OCI-LY3 (cell line): Measurements from ENCODE around the gene HDAC4.

Experiments used
- H2AFZ ChIP-seq: fragments of 200-600, 300-600 bp; shearing (Covaris generic); 2 replicates; pipeline ENCODE4 v1.6.0; 2014; ENCODE audit warnings: antibody characterized with exemption, low read depth, low read length
- H3K27ac ChIP-seq: fragments of 200-600, 300-600 bp; sonication (generic); 2 replicates; pipeline ENCODE4 v1.5.1; 2014; ENCODE audit warnings: mild to moderate bottlenecking, low read length, moderate library complexity, mixed read lengths
- H3K27me3 ChIP-seq: fragments of 200-600, 300-600 bp; sonication (generic); 2 replicates; pipeline ENCODE4 v1.6.1; 2014; ENCODE audit warnings: low read depth, low read length, mixed read lengths
- H3K36me3 ChIP-seq: fragments of 200-600, 300-600 bp; sonication (generic); replicated peaks from 2 replicates; pipeline ENCODE3; 2014; ENCODE audit warnings: low read depth, low read length, mixed read lengths
- H3K4me1 ChIP-seq: fragments of 300-600, 200-600 bp; sonication (generic); 2 replicates; pipeline ENCODE4 v1.6.1; 2014; ENCODE audit warnings: low read length, mixed read lengths
- H3K4me2 ChIP-seq: fragments of 200-600, 300-600 bp; sonication (generic); 2 replicates; pipeline ENCODE4 v1.6.1; 2014; ENCODE audit warnings: low read length, mixed read lengths
- H3K4me3 ChIP-seq: fragments of 300-600, 200-600 bp; sonication (generic); 2 replicates; pipeline ENCODE4 v1.5.1; 2014; ENCODE audit warnings: antibody characterized with exemption, mild to moderate bottlenecking, low read length, moderate library complexity
- H3K79me2 ChIP-seq: fragments of 300-600, 200-600 bp; shearing (Covaris generic); 2 replicates; pipeline ENCODE4 v1.6.1; 2014; ENCODE audit warnings: mild to moderate bottlenecking, low read length, mixed read lengths
- H3K9ac ChIP-seq: fragments of 300-600, 200-600 bp; shearing (Covaris generic); 2 replicates; pipeline ENCODE4 v1.6.0; 2014; ENCODE audit warnings: mild to moderate bottlenecking, low read length, moderate library complexity
- H3K9me3 ChIP-seq: fragments of 200-600, 300-600 bp; shearing (Covaris generic); 2 replicates; pipeline ENCODE4 v1.6.1; 2014; ENCODE audit warnings: low read length, mixed read lengths; ENCODE audit not compliant: insufficient read depth
- H4K20me1 ChIP-seq: fragments of 200-600, 300-600 bp; sonication (generic); 2 replicates; pipeline ENCODE4 v1.6.1; 2016; ENCODE audit warnings: low read length, mixed read lengths; ENCODE audit not compliant: insufficient read depth
- EZH2phosphoT487 ChIP-seq: fragments of 200-600 bp; shearing (Covaris generic); IDR thresholded peaks from 2 replicates; pipeline ENCODE4 v1.6.1; 2018; ENCODE audit warnings: antibody characterized with exemption, mixed run types, low read depth
- TF ChIP-seq, protein P1 (sequence below): fragments of 200-600, 300-600 bp; sonication (generic); IDR thresholded peaks from 2 replicates; pipeline ENCODE4 v1.5.1; 2014; ENCODE audit warnings: antibody characterized with exemption, low read length, low read depth

The HDAC4 gene

DNA sequence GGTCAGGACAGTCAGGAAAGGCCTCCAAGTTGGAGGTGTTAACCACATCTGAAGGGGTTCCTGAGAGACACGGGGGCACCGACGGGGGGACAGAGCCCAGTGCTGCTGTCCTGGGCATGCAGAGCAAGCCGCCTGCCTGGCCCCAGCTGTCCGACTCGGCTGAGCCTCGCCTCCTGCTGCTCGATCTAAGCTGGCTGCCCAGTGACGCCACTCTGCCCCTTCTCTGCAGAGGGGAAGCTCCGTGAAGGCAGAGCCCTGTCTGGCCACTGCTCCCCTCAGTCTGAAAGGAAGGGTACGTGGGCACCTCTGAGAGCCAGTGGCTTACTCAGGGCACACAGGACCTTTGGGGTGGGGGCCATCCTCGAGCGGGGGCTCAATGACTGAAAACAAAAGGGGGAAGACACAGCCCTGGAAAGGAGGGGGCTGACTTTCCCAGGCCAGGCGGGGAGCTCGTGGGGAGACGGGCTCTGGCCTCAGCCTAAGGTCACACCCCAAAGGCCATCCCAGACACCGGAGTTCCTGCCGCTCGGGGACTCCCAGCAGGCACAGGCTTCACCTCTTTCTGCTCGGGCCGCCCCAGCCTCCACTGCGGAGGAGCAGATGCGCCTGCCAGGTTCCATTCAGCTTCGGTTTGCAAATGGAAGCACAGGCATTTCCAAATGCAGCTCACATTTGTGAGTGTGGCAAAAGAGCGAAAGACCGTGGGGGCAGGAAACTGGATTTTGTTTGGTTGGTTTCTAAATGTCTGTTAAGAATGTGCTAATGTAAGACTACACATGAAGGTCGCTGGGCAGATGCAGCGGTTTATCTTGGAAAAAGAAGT is 136.9 kb downstream of the HDAC4 start:
- Histone ChIP-seq H3K9ac (no peak overlapping the region), H2AFZ (no peak overlapping the region), H3K4me2 (no peak overlapping the region), H3K4me3 (no peak overlapping the region), H3K79me2 (no peaks in the 10 kb centered on the region), H3K27me3 (peaks cover 16% of the 10 kb centered on the region), H3K4me1 (peaks cover 38% of the 10 kb centered on the region), H3K9me3 (no peaks in the 10 kb centered on the region), H4K20me1 (peaks cover 73% of the 10 kb centered on the region), H3K27ac (no peak overlapping the region), H3K36me3 (no peaks in the 10 kb centered on the region)
- TF ChIP-seq, protein P1, sequence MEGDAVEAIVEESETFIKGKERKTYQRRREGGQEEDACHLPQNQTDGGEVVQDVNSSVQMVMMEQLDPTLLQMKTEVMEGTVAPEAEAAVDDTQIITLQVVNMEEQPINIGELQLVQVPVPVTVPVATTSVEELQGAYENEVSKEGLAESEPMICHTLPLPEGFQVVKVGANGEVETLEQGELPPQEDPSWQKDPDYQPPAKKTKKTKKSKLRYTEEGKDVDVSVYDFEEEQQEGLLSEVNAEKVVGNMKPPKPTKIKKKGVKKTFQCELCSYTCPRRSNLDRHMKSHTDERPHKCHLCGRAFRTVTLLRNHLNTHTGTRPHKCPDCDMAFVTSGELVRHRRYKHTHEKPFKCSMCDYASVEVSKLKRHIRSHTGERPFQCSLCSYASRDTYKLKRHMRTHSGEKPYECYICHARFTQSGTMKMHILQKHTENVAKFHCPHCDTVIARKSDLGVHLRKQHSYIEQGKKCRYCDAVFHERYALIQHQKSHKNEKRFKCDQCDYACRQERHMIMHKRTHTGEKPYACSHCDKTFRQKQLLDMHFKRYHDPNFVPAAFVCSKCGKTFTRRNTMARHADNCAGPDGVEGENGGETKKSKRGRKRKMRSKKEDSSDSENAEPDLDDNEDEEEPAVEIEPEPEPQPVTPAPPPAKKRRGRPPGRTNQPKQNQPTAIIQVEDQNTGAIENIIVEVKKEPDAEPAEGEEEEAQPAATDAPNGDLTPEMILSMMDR = no peak
- no peak for TF ChIP-seq EZH2phosphoT487

DNA sequence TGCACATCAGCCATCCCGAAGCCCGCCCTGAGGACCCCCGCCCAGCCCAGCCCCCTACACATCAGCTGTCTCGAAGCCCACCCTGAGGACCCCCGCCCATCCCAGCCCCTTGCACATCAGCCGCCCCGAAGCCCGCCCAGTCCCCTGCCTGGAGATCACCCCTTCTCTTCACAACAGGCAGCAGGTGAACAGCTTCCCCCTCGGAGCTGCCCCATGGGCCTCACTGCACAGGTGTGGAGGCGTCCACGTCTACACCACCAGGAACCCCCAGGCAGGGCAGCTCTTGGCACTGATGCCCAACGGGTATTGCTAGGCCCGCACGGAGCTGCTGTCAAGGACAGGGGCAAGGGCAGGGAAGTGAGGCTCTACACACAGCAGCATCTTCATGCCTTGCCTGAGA is 137.6 kb downstream of the HDAC4 start:
- Histone ChIP-seq H3K9me3 (no peaks in the 10 kb centered on the region), H3K4me3 (no peak overlapping the region), H3K27ac (no peak overlapping the region), H2AFZ (no peak overlapping the region), H3K27me3 (peaks cover 10% of the 10 kb centered on the region), H3K4me1 (peaks cover 38% of the 10 kb centered on the region), H3K79me2 (no peaks in the 10 kb centered on the region), H3K36me3 (no peaks in the 10 kb centered on the region), H4K20me1 (peaks cover 68% of the 10 kb centered on the region), H3K9ac (no peak overlapping the region), H3K4me2 (no peak overlapping the region)
- TF ChIP-seq, protein P1 = no peak
- TF ChIP-seq EZH2phosphoT487 = no peak

DNA sequence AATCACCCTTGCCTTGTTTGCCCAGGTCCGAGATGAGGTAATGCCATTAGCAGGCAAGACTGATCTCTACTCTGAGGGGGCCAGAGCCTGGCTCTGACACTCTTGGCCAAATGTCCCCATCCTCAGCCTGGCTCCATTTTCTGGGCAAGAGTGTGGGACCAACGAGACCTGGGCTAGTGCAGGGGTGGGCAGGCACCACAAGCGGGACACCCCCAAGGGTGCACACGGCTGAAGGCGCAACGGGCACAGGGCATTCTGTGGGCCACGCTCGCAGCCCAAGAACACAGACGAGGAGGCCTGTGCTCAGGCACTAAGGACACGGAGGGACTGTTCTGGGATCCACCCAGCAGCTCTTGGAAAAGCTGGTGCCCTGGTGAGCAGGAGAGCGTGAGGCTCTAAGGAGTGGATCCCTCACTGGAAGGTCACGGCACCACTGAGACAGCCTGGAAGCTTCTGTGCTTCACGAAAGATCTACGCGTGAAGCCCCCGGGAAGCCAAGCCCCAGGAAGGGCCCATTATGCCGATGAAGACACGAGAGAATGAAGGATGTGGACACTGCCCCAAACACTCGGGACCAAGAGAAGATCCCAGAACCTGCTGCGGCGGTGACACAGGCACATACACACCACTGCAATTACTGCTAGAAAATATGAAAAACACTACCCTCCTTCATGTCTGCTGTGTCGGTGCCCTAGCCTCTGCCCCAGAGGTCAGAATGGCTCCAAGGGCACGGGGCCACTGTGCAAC is 138.2 kb downstream of the HDAC4 start:
- Histone ChIP-seq H3K36me3 (no peaks in the 10 kb centered on the region), H3K9ac (no peak overlapping the region), H3K4me2 (no peak overlapping the region), H3K9me3 (no peaks in the 10 kb centered on the region), H3K4me3 (no peak overlapping the region), H3K79me2 (no peaks in the 10 kb centered on the region), H3K27me3 (peaks cover 4% of the 10 kb centered on the region), H2AFZ (no peak overlapping the region), H3K4me1 (peaks cover 34% of the 10 kb centered on the region), H4K20me1 (peaks cover 64% of the 10 kb centered on the region), H3K27ac (no peak overlapping the region)
- TF ChIP-seq, protein P1 = no peak
- TF ChIP-seq EZH2phosphoT487 = no peak

DNA sequence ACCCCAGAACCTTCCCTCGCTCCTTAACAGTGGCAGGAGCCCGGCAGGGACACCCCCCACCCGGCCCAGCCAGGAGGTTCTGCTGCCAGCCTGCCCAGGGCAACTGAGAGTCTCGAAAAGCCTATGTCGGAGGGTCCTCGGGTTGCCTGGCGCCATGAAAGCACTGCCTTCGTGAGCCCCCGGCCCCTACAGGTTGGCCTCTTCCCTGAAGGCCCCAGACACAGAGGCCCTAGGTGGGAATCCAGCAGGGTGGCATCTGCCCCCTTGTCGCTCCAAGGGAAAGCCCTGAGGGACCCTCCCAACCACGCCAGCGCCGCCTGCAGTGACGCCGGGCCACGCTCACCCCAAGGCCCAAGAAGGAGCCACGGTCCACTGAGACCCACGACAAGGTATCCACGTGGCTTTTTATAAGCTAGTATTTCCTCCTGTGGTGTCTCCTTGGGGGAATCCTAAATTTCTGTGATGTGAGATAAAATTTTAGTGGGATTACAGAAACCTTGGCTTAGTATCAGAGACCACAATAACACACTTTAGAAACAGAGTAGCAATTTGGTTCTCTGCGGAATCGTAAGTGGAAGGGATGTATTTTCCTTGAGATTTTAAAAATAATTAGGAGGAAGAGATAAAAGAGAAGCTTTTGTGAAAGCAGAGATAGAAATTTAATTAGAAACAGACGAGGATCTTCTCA is 138.9 kb downstream of the HDAC4 start:
- H3K9me3 ChIP-seq = no peaks in the 10 kb centered on the region
- H3K27ac ChIP-seq = no peak overlapping the region
- no peak overlapping the region for H3K4me3 ChIP-seq
- H3K4me1 ChIP-seq = peaks cover 27% of the 10 kb centered on the region
- H3K9ac ChIP-seq = no peak overlapping the region
- no peak overlapping the region for H2AFZ ChIP-seq
- no peak for TF ChIP-seq EZH2phosphoT487
- TF ChIP-seq, protein P1 = no peak
- peaks cover 58% of the 10 kb centered on the region for H4K20me1 ChIP-seq
- H3K36me3 ChIP-seq = no peaks in the 10 kb centered on the region
- no peak overlapping the region for H3K4me2 ChIP-seq
- H3K79me2 ChIP-seq = no peaks in the 10 kb centered on the region
- H3K27me3 ChIP-seq = peaks cover 4% of the 10 kb centered on the region; the same call in 1 of the 2 replicates
